ENCODE data around the gene CAGE1.

The CAGE1 gene

DNA sequence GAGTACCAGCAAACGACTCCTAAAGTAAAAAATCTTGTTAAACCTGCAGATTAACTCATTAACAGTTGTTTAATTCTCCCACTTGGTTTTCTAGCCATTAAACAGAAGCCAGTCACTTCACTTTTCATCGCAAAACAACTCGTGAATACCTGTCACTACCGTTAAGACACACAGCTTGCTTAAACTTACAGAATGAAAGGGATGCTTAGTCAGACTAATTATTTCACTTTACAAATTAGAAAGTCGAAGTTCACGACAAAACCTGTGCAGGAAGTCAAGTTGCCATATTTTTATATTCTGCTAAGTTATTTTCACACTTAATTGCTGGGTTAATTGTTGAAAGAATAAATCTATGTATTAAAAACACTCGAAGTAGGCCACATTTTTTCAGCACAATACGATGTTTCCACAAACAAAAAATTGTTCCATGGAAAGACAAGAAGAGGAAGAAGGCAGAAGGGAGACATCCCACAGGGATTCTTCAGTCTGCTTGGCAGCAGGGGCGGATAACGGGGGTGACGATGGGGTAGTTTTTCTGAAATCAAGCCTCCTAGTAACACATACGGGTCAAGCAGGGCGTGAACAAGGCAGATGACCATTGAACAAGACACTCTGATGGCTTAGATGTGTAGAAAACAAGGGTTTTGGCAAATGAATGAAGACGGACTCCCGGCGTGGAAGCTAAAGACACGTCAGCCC lies 77.5 kb downstream of the CAGE1 start:
- DNase-seq (ENCODE audit: low read depth in 1 of 2, low spot score in 1 of 2): no peak

DNA sequence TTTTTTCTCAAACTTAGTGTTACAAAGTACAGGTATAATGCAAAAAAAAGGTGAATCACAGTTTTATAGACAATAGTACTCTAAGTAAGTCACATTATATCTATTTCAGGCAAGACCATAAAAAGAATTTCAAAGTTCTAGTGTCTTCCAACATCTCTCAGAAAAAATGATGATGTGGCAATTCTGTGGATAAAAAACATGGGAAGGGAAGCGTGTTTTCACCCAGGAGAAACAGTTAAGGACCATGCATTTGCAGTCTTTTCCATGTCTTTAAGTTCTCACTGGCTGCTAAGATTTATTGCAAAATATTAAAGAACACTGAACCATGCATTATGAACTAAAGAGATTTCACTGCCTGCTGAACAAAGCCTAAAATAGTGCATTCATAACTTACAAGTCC lies 78.4 kb downstream of the CAGE1 start:
- DNase-seq (ENCODE audit: low read depth in 1 of 2, low spot score in 1 of 2): no peak

DNA sequence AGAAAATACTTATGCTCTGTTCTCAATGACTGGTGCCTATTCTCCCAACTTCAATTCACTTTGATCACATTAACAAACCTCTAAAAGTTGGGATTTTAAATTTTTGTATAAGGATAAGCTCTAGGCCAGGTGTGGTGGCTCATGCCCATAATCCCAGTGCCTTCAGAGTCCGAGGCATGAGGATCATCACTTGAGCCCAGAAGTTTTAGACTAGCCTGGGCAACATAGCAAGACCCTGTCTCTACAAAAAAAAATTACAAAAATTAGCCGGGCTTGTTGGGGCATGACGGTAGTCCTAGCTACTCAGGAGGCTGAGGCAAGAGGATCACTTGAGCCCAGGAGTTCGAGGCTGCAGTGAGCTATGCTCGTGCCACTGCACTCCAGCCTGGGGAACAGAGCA lies 80.5 kb downstream of the CAGE1 start:
- DNase-seq (ENCODE audit: low read depth in 1 of 2, low spot score in 1 of 2): no peak

DNA sequence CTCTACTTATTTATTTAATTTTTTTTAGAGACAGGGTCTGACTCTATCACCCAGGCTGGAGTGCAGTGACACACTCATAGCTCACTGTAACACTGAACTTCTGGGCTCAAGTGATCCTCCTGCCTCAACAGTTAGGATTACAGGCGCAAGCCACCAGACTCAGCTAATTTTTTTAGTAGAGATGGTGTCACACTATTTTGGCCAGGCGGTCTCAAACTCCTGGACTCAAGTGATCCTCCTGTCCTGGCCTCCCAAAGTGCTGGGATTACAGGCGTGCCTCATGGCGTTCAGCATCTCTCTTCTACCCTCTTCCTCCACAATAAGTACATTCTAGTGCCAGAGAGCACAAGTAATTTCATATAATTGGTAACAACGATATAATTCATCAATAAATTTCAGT lies 82.0 kb downstream of the CAGE1 start:
- no peak for DNase-seq (ENCODE audit: low read depth in 1 of 2, low spot score in 1 of 2)

DNA sequence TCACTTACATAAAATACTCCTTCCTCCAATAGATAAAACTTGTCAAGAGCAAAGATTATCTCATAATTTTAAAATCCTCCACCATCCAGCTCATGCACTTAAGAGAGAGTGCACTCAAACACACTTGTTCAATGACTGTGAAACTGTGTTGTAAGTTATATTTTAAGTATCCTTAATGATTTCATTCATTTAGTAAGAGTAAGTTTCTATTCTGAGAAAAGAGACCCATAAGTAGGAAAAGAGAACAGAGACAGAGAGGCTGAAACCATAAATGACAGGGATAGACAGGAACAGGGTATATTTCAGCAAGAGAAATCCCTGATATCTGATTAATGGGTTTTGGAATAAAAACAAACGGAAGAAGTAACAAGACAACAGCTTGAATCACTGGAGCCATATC lies 84.7 kb downstream of the CAGE1 start:
- DNase-seq (ENCODE audit: low read depth in 1 of 2, low spot score in 1 of 2): no peak

DNA sequence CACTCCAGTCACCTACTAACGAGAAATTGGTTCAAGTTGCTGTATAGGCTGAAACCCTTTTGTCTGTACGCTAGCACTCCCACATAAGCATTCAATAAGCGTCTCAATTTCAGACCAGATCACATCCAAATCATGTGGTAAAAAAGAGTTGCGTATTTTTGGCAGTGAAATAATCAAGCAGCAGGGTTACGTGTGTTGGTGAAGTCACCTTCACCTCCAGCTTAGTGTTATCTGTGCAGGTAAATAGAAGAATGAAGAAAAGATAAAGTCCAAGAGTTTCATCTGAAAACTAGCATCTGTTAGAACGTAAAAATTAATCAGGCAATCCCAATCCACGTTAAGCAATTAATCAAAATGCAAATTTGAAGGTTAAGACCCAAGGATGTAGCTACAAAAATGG lies 87.8 kb downstream of the CAGE1 start:
- no peak for DNase-seq (ENCODE audit: low read depth in 1 of 2, low spot score in 1 of 2)

DNA sequence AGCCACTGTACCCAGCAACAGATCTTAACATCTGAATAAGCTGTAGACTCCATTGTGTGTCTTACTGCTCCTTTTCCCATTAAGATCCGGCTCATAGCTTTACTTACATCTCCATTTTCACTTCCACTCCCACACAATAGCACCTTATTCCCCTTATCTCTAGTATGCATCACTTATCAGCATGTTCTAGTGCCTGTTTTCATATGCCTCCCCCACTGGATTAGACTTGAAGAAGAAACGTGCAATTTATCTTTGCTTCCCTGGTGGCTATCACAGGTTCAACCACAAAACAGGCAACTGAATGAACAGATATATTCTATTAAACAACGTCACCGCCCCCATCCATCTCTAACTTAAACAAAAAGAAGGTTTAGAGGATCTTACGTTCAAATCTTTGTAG lies 88.6 kb downstream of the CAGE1 start:
- DNase-seq (ENCODE audit: low read depth in 1 of 2, low spot score in 1 of 2): no peak

DNA sequence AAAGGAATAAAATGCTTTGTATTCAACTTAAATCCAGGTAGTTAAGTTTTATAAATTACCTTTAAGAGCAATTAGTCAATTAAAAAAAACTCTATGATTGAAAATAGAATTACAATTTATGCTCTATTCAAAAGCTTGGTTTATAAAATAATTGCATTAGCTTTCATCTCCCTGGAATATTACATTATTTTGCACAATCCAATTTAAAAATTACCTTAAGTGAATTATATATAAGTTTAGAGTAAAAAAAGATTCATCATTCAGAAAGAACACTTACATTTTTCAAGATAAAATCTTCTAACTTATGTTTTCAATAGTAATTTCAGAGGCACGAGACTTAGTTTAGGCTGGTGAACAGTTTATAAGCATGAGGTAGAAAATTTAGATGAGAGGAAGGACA lies 91.4 kb downstream of the CAGE1 start:
- no peak for DNase-seq (ENCODE audit: low read depth in 1 of 2, low spot score in 1 of 2)

DNA sequence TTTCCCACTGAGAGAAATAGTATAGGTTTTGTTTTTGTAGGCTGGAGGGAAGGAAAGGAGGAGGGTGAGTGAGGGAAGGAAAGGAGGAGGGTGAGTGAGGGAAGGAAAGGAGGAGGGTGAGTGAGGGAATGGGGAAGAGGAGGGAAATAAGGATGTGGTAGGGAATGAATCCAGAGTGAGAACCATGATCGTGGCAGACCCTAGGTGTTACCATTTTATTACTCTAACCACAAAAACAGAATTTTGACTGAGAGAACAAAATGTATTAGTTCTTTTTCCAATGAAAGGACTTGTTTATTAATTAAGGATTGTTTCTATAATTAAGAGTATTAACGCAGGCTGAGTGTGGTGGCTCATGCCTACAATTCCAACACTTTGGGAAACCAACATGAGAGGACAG lies 92.9 kb downstream of the CAGE1 start:
- DNase-seq (ENCODE audit: low read depth in 1 of 2, low spot score in 1 of 2): no peak

DNA sequence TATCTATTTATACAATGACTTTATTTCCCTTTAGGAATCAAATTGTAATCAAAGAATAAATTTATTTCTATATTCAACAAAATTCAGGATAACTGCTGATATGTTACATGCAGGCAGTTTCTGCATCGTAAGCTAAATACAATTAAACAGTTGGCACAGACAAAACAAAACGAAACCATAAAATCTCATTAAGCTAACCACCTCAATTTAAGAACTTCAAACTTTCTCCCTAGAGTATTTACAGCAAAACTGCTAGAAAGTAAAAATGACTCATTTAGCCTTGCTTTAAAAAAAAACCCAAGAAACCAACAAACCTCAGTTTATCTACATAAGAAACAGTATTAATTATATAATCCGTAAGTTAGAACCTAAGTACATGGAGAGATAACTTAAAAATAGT lies 93.6 kb downstream of the CAGE1 start:
- DNase-seq (ENCODE audit: low read depth in 1 of 2, low spot score in 1 of 2): no peak

DNA sequence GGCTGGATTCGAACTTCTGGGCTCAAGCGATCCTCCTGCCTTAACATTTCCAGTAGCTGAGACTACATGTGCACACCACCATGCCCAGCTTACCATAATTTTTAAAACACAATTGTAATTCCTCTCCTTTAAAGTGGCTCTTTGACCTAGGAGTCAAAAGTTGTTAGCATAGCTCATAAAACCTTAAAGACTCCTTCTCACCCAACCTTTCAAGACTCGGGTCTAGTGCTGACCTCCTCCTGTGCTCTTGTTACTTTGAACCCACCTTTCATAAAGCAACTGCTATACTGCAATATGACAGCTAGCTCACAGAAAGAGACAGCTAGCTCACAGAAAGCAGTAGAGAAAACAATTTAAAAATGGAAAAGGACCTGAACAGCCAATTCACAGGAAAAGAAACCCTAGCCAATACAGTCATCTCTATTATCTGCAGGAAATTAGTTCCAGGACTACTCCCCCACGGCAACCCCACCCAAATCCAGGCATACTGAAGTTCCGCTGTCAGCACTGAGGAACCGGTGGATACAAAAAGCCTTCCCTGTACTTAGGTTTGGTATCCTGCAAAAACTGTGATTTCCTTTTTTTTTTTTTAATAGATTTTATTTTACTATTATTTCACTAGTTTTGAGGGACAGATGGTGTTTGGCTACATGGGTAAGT lies 96.8 kb downstream of the CAGE1 start:
- no peak for DNase-seq (ENCODE audit: low read depth in 1 of 2, low spot score in 1 of 2)

DNA sequence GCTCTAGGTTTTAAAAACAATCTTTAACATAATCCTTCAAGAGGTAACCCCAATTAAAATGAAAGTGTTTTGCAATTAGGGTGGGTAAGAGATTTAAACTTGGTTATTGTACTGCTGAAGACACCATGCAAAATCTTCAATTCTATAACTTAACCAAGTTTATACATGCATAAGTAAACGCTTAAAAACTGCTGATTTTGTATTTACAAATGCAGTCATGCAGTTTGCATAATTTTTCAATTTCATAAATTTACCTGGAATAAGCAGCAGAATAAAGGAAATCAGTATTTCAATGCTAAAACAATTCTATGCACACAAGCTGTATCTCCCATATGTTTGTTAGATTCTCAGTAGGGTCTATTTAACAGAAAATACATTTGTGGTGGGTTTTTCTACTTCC lies 99.5 kb downstream of the CAGE1 start:
- DNase-seq (ENCODE audit: low read depth in 1 of 2, low spot score in 1 of 2): no peak

DNA sequence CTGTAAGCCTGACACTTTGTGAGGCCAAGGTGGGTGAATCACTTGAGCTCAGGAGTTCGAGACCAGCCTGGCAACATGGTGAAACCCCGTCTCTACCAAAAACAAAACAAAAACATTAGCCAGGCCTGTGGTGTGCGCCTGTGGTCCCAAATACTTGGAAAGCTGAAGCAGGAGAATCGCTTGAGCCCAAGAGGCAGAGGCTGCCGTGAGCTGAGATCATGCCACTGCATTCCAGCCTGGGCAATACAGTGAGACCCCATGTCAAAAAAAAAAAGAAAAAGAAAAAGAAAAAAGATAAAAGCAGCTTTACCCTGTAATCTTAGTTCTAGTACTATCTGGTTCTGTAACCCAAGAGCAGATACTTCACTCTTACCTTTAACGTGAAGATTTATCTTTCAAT lies 104.1 kb downstream of the CAGE1 start:
- no peak for DNase-seq (ENCODE audit: low read depth in 1 of 2, low spot score in 1 of 2)

DNA sequence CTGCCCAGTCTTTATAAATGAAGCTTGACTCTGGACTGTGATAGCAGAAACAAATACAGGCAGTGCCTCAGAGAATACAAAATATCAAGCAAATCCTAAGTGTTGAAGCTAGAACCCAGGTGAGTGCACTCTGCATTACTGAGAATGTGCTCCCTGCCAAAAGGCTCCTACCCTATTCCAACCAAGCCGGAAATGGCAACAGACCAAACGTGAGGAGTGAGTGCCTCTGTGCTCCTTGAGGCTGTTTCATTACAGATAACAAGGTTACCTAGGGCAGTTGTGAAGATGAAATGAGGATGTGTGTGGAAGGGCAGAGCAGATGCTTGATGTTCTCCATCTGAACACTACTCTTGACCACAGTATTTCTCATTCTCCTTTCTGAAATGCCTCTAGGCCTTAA lies 105.9 kb downstream of the CAGE1 start:
- DNase-seq (ENCODE audit: low read depth in 1 of 2, low spot score in 1 of 2): no peak

DNA sequence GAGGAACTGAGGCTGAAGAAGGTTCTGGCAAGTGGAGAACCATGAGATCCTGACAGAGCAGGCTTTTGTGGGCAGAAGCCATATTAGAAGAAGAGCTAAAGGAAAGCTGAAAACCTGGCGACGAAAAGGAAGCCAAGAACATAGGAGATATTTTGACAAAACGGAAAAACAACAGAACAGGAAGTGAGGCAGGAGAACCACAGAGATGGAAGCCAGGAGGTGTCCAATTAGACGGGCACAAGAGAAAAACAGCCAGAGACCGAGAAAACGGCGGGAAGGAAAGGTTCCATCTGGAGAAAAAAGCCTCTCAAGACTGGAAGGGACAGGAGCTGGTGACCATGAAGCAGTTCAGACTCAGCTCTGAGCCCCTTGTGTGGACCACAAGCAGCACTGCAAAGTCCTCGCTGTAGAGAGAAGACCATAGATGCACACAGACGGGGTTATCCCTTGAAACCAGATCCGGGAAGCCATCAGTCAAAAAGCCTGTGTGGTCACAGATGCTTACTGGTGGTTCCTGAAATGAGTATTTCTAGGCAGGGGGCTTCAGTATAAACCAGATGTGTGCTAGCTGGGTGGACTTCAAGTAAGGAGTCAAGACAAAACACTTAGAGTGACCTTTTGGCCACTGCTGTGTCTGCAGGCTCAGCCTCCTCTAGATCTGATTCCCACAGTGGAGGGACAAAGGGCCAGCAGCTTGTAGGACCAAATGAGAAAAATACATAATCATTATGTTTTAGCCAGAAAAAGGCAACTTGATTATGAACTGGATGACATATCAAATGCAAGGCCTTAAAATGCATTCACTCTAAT lies 107.2 kb downstream of the CAGE1 start:
- DNase-seq (ENCODE audit: low read depth in 1 of 2, low spot score in 1 of 2): no peak

Measured in activated T-helper 1 cell treated with anti-CD3 and anti-CD28 coated beads, Interleukin-2, amount 50 U/mL, for 16 hours (primary cell).